NCI-H1436 (cell line): ENCODE results near the gene FAM120AOS.
A peak's percentile ranks its signal among the peaks of the same experiment; 100 is the strongest.

Experiments used
- DNase-seq: peaks from one replicate; lab custom pipeline; 2025; lab: John Stamatoyannopoulos, UW

The FAM120AOS gene

GRCh38 chr9:93453047-93453914, at the start of gene FAM120AOS:
TSS of gene FAM120AOS (minus strand) at chr9:93453581. CDS start at chr9:93452709, 872 bp downstream.
- peak; percentile 89 for DNase-seq

- no peak for DNase-seq
Observed at GRCh38 chr9:93501406-93501805, 48.0 kb upstream of the FAM120AOS start.

GRCh38 chr9:93500571-93501298, 47.4 kb upstream of the FAM120AOS start:
- DNase-seq: no peak

DNA sequence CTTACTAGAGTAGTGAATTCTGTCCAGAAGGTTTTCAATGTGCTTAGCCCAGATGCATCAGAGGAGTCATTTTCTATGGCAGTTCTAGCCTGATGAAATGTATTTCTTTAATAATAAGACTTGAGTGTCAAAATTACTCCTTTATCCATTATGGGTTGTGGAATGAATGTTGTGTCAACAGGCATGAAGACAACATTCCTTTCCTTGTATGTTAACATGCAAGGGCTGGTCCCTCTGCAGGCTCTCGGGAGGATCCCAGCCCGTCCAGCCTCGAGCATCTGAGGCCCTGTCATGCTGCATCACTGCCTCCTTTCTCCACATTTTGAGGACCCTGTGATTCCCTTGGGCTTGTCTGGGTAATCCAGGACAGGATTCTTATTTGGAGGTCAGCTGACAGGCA, 42.9 kb upstream of the FAM120AOS start:
- no peak for DNase-seq

DNA sequence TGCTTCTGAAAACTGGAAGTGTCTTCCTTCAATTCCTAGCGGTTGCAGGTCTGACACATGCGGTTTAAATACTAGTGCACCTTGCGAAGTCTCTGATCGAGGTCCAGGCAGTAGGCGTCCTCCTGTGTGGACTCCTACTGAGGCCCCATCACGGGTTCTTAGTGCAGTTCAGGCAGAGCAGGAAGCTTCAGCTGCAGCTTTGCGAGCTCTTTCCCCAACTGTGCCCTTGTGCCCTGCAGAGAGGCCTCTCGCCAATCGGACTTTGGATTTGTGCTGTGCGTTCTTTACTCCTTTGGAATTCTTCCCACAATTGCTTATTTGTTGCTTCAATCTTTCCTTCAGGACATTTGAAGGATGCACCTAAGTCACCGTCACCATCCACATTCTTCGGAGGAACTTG, 40.6 kb upstream of the FAM120AOS start:
- no peak for DNase-seq

DNA sequence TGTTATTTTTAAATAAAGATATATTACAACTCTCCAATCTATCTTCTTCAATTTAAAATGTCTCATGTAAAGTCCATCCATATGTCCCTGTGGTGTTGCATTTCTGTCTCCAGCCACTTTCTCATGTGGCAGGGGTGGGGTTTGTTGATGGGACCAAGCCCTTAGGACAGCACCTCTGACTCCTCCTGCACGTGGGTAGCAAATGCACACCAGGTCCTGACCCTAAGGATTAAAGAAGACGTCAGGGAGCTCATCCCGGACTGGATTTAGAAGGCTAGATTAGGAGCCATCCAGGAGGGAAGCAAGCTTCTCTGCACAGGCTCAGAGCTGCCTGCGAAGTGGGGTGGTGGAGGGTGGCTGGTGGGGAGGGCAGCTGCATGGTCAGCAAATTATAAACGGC, 38.9 kb upstream of the FAM120AOS start:
- no peak for DNase-seq

GRCh38 chr9:93491593-93492232, 38.3 kb upstream of the FAM120AOS start:
- no peak for DNase-seq

GRCh38 chr9:93488244-93488643, 34.9 kb upstream of the FAM120AOS start:
- no peak for DNase-seq

DNA sequence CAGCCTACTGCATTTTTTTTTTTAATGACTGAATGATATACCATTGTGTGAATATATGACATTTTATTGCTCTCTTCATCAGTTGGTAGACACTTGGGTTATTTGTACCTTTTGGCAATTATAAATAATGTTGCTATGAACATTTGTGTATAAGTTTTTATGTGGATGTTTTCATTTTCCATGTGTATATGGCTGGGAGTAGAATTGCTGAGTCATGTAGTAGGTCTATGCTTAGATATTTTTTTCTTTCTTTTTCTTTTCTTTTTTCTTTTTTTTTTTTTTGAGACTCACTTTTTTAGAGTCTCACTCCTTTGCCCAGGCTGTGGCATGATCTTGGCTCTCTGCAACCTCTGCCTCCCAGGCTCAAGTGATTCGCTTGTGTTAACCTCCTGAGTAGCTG, 32.9 kb upstream of the FAM120AOS start:
- DNase-seq: no peak

DNA sequence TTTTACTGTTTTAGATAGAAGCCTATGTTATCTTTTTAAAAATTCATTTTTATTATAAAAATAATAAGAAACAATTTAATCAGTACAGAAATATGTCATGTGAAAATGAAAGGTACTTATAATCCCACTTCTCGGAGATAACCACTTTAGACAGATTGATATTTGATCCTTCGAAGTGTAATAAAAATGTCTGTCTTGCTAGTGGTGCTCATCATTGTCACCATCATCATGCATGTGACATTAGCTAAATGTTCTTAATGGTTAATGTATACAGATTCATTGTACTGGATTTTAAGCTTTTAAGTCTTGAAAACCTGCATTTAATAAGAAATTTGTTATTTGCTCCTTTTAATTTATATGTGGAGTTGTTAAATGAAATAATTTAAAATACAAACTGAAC, 30.1 kb upstream of the FAM120AOS start:
- no peak for DNase-seq

- no peak for DNase-seq
Observed at GRCh38 chr9:93480728-93481324, 27.4 kb upstream of the FAM120AOS start.

DNA sequence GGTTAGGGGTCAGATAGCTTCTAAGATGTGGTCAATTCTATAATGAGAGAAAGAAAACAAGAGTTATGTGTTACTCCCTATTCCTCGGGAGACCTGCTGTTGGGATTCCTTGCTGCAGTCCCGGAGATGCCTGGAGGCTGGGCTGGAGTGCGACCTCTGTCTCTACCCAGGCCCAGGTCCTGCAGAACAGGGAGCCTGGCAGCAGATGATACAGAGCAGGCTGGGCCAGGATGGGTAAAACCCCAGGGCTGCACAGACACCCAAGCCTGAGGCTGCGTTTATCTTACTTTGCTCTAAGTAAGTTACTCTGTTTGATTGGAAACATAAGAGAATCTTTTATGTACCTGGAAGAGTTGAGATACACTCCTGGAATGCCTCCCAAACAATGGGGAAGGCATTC, 26.9 kb upstream of the FAM120AOS start:
- DNase-seq: no peak

DNA sequence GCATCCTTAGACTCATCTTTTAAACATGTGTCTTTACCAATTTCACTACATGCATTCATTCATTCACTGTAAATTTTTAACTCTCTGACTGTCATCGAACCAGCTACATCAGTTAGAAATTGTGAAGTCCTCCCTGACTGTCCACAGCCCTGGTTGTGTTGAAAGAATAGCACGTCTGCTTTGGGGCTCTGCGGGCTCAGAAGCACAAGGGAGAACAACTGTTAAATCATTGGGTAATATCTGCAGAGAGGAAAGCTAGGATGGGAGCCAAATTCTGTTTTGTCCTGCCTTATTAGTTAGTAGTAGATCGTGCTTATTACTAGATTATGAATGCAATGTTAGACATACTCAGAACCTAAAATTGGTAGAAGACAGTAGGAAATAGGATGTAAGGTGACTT, 26.3 kb upstream of the FAM120AOS start:
- no peak for DNase-seq

DNA sequence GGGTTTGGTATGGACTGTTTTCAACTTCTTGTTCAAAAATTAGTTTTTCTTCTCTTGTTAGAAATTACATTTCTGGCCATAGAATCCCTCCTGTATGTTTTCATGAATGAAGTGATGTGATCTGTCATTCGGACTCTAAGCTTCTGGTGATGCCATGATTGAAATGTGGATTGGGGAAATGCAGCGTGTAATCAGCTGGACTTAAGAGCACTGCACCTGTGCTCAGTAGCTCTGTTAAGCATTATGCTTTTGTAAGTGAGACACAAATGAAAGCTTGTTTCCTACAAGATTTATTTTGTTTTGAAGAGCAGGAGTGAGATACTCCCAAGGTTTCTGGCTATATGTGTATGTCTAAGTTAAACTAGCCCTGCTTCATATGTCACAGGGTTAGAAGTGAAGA, 24.0 kb upstream of the FAM120AOS start:
- no peak for DNase-seq

DNA sequence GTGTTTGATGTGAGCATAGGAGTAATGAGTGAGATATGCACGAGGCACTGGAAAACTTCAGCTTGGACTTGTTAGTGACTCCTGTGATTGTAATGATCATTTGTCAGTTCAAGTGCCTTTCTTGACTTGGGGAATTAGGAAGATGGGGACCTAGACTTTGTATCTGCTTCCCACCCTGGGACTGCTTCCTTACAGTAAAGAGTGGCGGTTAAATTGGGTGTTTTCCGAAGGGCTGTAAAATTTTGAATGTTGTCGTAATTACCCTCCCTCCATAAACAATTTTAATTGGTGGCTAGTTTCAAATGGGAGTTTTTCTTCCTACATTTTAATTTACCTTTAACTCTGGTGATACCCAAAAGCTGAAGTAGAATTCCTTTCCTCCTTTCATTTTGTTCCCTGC, 23.5 kb upstream of the FAM120AOS start:
- no peak for DNase-seq

DNA sequence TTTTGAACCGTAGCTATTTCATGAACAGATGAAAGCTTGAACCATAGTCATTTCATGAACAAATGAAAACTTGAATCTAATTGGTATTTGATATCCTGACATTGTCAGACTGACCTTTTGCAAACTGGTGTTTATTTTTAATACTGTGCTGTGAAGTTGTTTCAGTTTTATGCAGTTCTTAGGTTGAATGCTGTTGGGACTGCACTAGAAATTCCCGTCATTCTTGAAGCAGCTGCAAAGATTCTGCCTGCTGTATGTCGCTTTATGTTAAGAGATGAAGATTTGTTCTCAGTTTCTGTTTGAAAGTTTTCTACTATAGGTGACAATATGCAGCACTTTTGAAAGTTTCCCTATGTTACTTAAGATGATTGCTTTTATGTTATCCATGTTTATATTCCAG, 22.5 kb upstream of the FAM120AOS start:
- DNase-seq: no peak

- DNase-seq: no peak
Observed at GRCh38 chr9:93475108-93475507, 21.7 kb upstream of the FAM120AOS start.

DNA sequence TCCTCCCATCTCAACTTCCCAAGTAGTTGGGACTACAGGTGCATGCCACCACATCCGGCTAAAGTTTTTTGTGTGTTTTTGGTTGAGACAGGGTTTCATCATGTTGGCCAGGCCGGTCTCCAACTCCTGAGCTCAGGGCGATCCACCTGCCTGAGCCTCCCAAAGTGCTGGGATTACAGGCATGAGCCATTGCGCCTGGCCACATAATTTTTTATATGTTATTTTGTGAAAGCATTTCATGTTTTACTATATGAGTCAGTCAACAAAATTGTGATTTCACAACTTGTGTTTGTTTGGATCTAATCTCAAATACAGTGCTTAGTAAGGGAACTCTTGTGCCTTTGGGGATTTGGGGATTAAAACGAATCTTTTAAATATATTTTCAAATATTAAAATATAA, 20.0 kb upstream of the FAM120AOS start:
- DNase-seq: no peak

- no peak for DNase-seq
Observed at GRCh38 chr9:93471124-93471523, 17.7 kb upstream of the FAM120AOS start.

DNA sequence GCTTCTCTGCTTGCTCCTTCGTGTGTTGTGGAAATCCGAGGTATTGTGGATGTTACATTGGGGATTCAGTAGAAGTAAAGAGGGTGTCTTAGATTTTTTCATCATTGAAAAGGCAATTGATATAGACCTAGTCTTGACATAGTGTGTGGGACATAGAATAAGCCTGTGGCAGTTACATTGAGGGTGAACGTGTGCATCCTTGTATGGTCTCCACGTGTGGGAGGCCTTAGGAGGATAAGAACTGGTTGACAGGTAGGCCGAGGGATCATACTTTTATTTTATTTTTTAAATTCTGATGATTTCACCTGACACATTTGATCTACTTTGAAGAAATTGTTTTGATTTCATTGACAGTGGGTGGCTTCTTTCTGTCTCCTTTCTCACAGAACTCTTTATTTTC, 17.0 kb upstream of the FAM120AOS start:
- no peak for DNase-seq

GRCh38 chr9:93468763-93469456, 15.5 kb upstream of the FAM120AOS start:
- no peak for DNase-seq

- DNase-seq: peak; percentile 8
Observed at GRCh38 chr9:93467462-93467861, 14.1 kb upstream of the FAM120AOS start.
